H9 (cell line): Measurements from ENCODE around the gene NUP98. TPM values are rescaled to one million over a fixed set of nuclear protein-coding genes. Genes with fewer than 3 reads are reported as not detected.

Experiments used
- DNase-seq: peaks from one replicate; pipeline ENCODE4 v3.0.0-alpha.2; 2017
- H2AFZ ChIP-seq: one replicate; pipeline ENCODE4 v1.6.1; 2013; ENCODE audit warnings: mild to moderate bottlenecking, low read length, control low read depth, moderate library complexity
- H2AK5ac ChIP-seq: 2 replicates; pipeline ENCODE4 v1.6.1; 2013; ENCODE audit warnings: low read length, control low read depth, mixed read lengths; ENCODE audit not compliant: insufficient read length
- H2BK120ac ChIP-seq: one replicate; pipeline ENCODE4 v1.6.1; 2013; ENCODE audit warnings: low read depth, mild to moderate bottlenecking, low read length, control low read depth, inconsistent platforms; ENCODE audit not compliant: poor library complexity, severe bottlenecking
- H2BK12ac ChIP-seq: 2 replicates; pipeline ENCODE4 v1.6.1; 2013; ENCODE audit warnings: low read length, control low read depth, mixed read lengths, low read depth; ENCODE audit not compliant: insufficient read length
- H2BK15ac ChIP-seq: 2 replicates; pipeline ENCODE4 v1.6.1; 2013; ENCODE audit warnings: low read depth, low read length, control low read depth
- H2BK20ac ChIP-seq: one replicate; pipeline ENCODE4 v1.6.1; 2013; ENCODE audit warnings: low read depth, mild to moderate bottlenecking, low read length, control low read depth, inconsistent platforms; ENCODE audit not compliant: poor library complexity, severe bottlenecking
- H2BK5ac ChIP-seq: 2 replicates; pipeline ENCODE4 v1.6.1; 2013; ENCODE audit warnings: low read length, control low read depth, mixed read lengths; ENCODE audit not compliant: insufficient read length
- H3K14ac ChIP-seq: 2 replicates; pipeline ENCODE4 v1.6.1; 2013; ENCODE audit warnings: low read length, control low read depth; ENCODE audit not compliant: insufficient read depth
- H3K18ac ChIP-seq: 2 replicates; pipeline ENCODE4 v1.6.1; 2013; ENCODE audit warnings: low read depth, mild to moderate bottlenecking, mixed read lengths, low read length, control low read depth; ENCODE audit not compliant: insufficient read length
- H3K23ac ChIP-seq: 2 replicates; pipeline ENCODE4 v1.6.1; 2013; ENCODE audit warnings: low read length, control low read depth, mixed read lengths, low read depth; ENCODE audit not compliant: insufficient read length
- H3K23me2 ChIP-seq: 2 replicates; pipeline ENCODE4 v1.6.1; 2013; ENCODE audit warnings: low read depth, mild to moderate bottlenecking, mixed read lengths, low read length, control low read depth; ENCODE audit not compliant: insufficient read length, poor library complexity, severe bottlenecking
- H3K27ac ChIP-seq: 2 replicates; pipeline ENCODE4 v1.5.1; 2013; ENCODE audit warnings: low read length, control low read depth, mixed read lengths, low read depth; ENCODE audit not compliant: insufficient read length
- H3K27me3 ChIP-seq: 2 replicates; pipeline ENCODE4 v1.6.1; 2013; ENCODE audit warnings: low read length, control low read depth, inconsistent platforms; ENCODE audit not compliant: insufficient read depth
- H3K4ac ChIP-seq: 2 replicates; pipeline ENCODE4 v1.6.1; 2013; ENCODE audit warnings: low read depth, mild to moderate bottlenecking, control low read depth, inconsistent platforms, low read length, moderate library complexity
- H3K4me1 ChIP-seq: 2 replicates; pipeline ENCODE4 v1.6.1; 2013; ENCODE audit warnings: low read length, control low read depth, inconsistent platforms; ENCODE audit not compliant: insufficient read depth
- H3K4me2 ChIP-seq: 2 replicates; pipeline ENCODE4 v1.6.1; 2013; ENCODE audit warnings: low read length, control low read depth, mixed read lengths; ENCODE audit not compliant: insufficient read length, insufficient read depth
- H3K56ac ChIP-seq: 2 replicates; pipeline ENCODE4 v1.6.1; 2013; ENCODE audit warnings: low read depth, mild to moderate bottlenecking, mixed read lengths, low read length, control low read depth; ENCODE audit not compliant: insufficient read length
- H3K79me1 ChIP-seq: 2 replicates; pipeline ENCODE4 v1.6.1; 2013; ENCODE audit warnings: low read depth, mild to moderate bottlenecking, moderate library complexity, low read length, control low read depth, inconsistent platforms; ENCODE audit not compliant: insufficient read depth, poor library complexity, severe bottlenecking
- H3K79me2 ChIP-seq: 2 replicates; pipeline ENCODE4 v1.6.1; 2013; ENCODE audit warnings: low read length, control low read depth, inconsistent platforms; ENCODE audit not compliant: insufficient read depth
- H3K9ac ChIP-seq: 2 replicates; pipeline ENCODE4 v1.6.1; 2013; ENCODE audit warnings: low read length, control low read depth, mixed read lengths; ENCODE audit not compliant: insufficient read length; ENCODE audit errors: extremely low read depth
- H3K9me3 ChIP-seq: one replicate; pipeline ENCODE4 v1.6.1; 2013; ENCODE audit warnings: low read depth, low read length, inconsistent platforms; ENCODE audit not compliant: control insufficient read depth
- H3T11ph ChIP-seq: one replicate; pipeline ENCODE4 v1.6.1; 2013; ENCODE audit warnings: mild to moderate bottlenecking, low read length, control low read depth, inconsistent platforms
- H4K20me1 ChIP-seq: one replicate; pipeline ENCODE4 v1.6.1; 2013; ENCODE audit not compliant: control insufficient read depth, insufficient read length, insufficient read depth
- H4K5ac ChIP-seq: 2 replicates; pipeline ENCODE4 v1.6.1; 2013; ENCODE audit warnings: low read depth, mild to moderate bottlenecking, mixed read lengths, low read length, control low read depth; ENCODE audit not compliant: insufficient read length
- H4K8ac ChIP-seq: replicated peaks from 2 replicates; pipeline ENCODE4 v1.6.1; 2013; ENCODE audit warnings: low read length, control low read depth, mixed read lengths, low read depth; ENCODE audit not compliant: insufficient read length
- H4K91ac ChIP-seq: 2 replicates; pipeline ENCODE4 v1.6.1; 2013; ENCODE audit warnings: low read depth, mild to moderate bottlenecking, moderate library complexity, mixed read lengths, low read length, control low read depth; ENCODE audit not compliant: insufficient read length
- H3K27ac Mint-ChIP-seq, 3 experiments: 2 replicates in 2 of 3; 3 replicates in 1 of 3; pipeline ENCODE4 v1.8.0; 2020 to 2021; ENCODE audit warnings: mixed read lengths in 3 of 3, mild to moderate bottlenecking in 1 of 3, moderate library complexity in 1 of 3
- H3K27me3 Mint-ChIP-seq: 2 replicates; pipeline ENCODE4 v1.8.0; 2021; ENCODE audit warnings: low read depth, mild to moderate bottlenecking, moderate library complexity, mixed read lengths
- H3K36me3 Mint-ChIP-seq, 3 experiments: 2 replicates in 2 of 3; 3 replicates in 1 of 3; pipeline ENCODE4 v1.8.0; 2020 to 2021; ENCODE audit warnings: low read depth in 3 of 3, mixed read lengths in 3 of 3; ENCODE audit not compliant: insufficient read depth in 1 of 3
- H3K4me1 Mint-ChIP-seq, 2 experiments: 2 replicates each; pipeline ENCODE4 v1.8.0; 2020; ENCODE audit warnings: mixed read lengths in 2 of 2
- H3K4me3 Mint-ChIP-seq, 2 experiments: 2 replicates in 1 of 2; 3 replicates in 1 of 2; pipeline ENCODE4 v1.8.0; 2020 to 2021; ENCODE audit warnings: mild to moderate bottlenecking in 2 of 2, mixed read lengths in 2 of 2, moderate library complexity in 1 of 2
- H3K9me3 Mint-ChIP-seq, 2 experiments: 2 replicates in 1 of 2; 3 replicates in 1 of 2; pipeline ENCODE4 v1.8.0; 2020; ENCODE audit warnings: mild to moderate bottlenecking in 2 of 2, mixed read lengths in 2 of 2, moderate library complexity in 1 of 2
- WGBS: extraction: QIAGEN DNeasy Blood & Tissue Kit; methylation state at CpG from one replicate; pipeline ENCODE4 v1.1.7; 2013; ENCODE audit warnings: missing lambda C conversion rate, low lambda C conversion rate, mixed read lengths; ENCODE audit not compliant: insufficient read length; ENCODE audit errors: extremely low coverage; 5-methylcytosine and 5-hydroxymethylcytosine counted together
- total RNA-seq: library from RNA; stranded (reverse); gene quantifications from 2 replicates; pipeline ENCODE4 v1.2.1, GENCODE V29; 2021
- TF ChIP-seq, protein P1 (sequence below): fragments of 200-600 bp; sonication (generic); conservative IDR thresholded peaks from 3 replicates; pipeline ENCODE4 v1.8.0; 2021; ENCODE audit warnings: antibody characterized with exemption, mild to moderate bottlenecking

NUP98 gene
- total RNA-seq, 1 experiment from 2014 or later: 105 TPM

DNA sequence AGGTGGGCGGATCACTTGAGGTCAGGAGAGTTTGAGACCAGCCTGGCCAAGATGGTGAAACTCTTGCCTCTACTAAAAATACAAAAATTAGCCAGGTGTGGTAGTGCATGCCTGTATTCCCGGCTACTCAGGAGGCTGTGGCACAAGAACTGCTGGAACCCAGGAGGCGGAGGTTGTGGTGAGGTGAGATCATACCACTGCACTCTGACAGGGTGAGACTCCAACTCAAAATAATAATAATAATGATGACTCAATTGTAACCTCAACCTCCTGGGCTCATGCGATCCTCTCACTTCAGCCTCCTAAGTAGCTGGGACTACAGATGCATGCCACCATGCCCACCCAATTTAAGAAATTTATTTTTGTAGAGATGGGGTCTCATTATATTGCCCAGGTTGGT lies 110.6 kb downstream of the NUP98 start:
- no peaks in the 10 kb centered on the region for H3K27me3 Mint-ChIP-seq
- DNase-seq: no peak
- no CpG with 5 or more reads among the region's 4 CpGs for WGBS

More for the DNA sequence above, 110.6 kb downstream of the NUP98 start:
- Histone ChIP-seq H3K23ac (no peak overlapping the region), H2AK5ac (no peak overlapping the region), H3K4ac (no peak overlapping the region), H4K5ac (no peak overlapping the region), H3K9me3 (no peaks in the 10 kb centered on the region), H3K79me1 (no peaks in the 10 kb centered on the region), H2BK20ac (no peak overlapping the region), H3K14ac (no peak overlapping the region), H2BK12ac (no peak overlapping the region), H4K8ac (no peak overlapping the region), H3K4me2 (no peak overlapping the region), H3K56ac (no peak overlapping the region), H2BK5ac (no peak overlapping the region), H3K27me3 (no peaks in the 10 kb centered on the region), H3T11ph (no peak overlapping the region), H4K91ac (no peak overlapping the region), H3K79me2 (no peaks in the 10 kb centered on the region), H2AFZ (no peak overlapping the region), H3K9ac (no peak overlapping the region), H2BK15ac (no peak overlapping the region), H3K27ac (no peak overlapping the region), H4K20me1 (no peaks in the 10 kb centered on the region), H3K23me2 (no peaks in the 10 kb centered on the region), H2BK120ac (no peak overlapping the region), H3K4me1 (no peaks in the 10 kb centered on the region), H3K18ac (no peak overlapping the region)
- TF ChIP-seq, protein P1, sequence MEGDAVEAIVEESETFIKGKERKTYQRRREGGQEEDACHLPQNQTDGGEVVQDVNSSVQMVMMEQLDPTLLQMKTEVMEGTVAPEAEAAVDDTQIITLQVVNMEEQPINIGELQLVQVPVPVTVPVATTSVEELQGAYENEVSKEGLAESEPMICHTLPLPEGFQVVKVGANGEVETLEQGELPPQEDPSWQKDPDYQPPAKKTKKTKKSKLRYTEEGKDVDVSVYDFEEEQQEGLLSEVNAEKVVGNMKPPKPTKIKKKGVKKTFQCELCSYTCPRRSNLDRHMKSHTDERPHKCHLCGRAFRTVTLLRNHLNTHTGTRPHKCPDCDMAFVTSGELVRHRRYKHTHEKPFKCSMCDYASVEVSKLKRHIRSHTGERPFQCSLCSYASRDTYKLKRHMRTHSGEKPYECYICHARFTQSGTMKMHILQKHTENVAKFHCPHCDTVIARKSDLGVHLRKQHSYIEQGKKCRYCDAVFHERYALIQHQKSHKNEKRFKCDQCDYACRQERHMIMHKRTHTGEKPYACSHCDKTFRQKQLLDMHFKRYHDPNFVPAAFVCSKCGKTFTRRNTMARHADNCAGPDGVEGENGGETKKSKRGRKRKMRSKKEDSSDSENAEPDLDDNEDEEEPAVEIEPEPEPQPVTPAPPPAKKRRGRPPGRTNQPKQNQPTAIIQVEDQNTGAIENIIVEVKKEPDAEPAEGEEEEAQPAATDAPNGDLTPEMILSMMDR: no peak
- Mint-ChIP-seq H3K27ac (no peak overlapping the region), H3K4me1 (no peaks in the 10 kb centered on the region), H3K9me3 (no peaks in the 10 kb centered on the region), H3K36me3 (peaks cover 40 to 87% (median 74%) of the 10 kb centered on the region in 3 experiments), H3K4me3 (no peak overlapping the region)
